VCaP (cell line): Measurements from ENCODE around the gene PREX1.

Source experiments
- H3K27ac ChIP-seq: fragments of 450-650 bp; 2 replicates; pipeline ENCODE4 v1.5.1; 2017
- CTCF ChIP-seq: fragments of 450-650 bp; conservative IDR thresholded peaks from 2 replicates; pipeline ENCODE4 v1.5.1; 2017; ENCODE audit warnings: mild to moderate bottlenecking, moderate library complexity

PREX1 gene

GRCh38 chr20:48724891-48725554, 102.8 kb downstream of the PREX1 start:
- no peak for TF ChIP-seq CTCF
- H3K27ac ChIP-seq: no peak overlapping the region

GRCh38 chr20:48724382-48724781, 103.4 kb downstream of the PREX1 start:
- TF ChIP-seq CTCF: no peak
- no peak overlapping the region for H3K27ac ChIP-seq

- TF ChIP-seq CTCF: no peak
- H3K27ac ChIP-seq: no peak overlapping the region
These were observed 104.2 kb downstream of the PREX1 start for GRCh38 chr20:48723308-48724264.

- TF ChIP-seq CTCF: no peak
These were observed 105.0 kb downstream of the PREX1 start for GRCh38 chr20:48722737-48723191.

GRCh38 chr20:48722002-48722731, 105.6 kb downstream of the PREX1 start:
- H3K27ac ChIP-seq: no peak overlapping the region
- TF ChIP-seq CTCF: no peak

More at GRCh38 chr20:48722737-48723191, 105.0 kb downstream of the PREX1 start:
- H3K27ac ChIP-seq: no peak overlapping the region

- TF ChIP-seq CTCF: no peak
- no peak overlapping the region for H3K27ac ChIP-seq
These were observed 106.3 kb downstream of the PREX1 start for GRCh38 chr20:48721324-48722001.
